ENCODE data around the gene LRMDA.

Gene LRMDA

DNA sequence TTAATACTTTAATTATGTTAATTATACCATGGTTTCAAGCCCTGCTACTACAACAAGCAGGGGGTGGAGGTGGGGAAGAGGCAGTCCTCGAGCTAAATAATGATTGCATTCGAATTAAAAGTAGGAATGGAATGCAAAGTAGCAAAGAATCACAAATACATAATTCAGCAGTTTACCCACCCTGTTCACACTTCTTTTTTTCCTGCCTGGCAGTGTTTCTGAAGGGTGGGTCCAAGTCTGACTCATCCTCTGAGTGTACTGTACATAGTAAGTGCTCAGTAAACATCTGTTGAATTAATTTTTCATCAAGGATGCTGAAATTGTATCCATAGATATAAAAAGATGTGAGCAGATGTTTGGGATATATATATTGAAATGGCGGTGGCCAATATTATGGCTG, 778.8 kb downstream of the LRMDA start:
- Mint-ChIP-seq H3K9me3 (no peaks in the 10 kb centered on the region), H3K4me3 (no peak overlapping the region), H3K4me1 (peaks cover 36% of the 10 kb centered on the region), H3K36me3 (ENCODE audit: low read depth) (no peaks in the 10 kb centered on the region), H3K27me3 (ENCODE audit: low read depth) (peaks cover 11% of the 10 kb centered on the region), H3K27ac (no peak overlapping the region)
- TF ChIP-seq CTCF (IDR thresholded peaks at IDR 0.05; ENCODE audit: unreplicated experiment in 3 of 3), result no peak

GRCh38 chr10:76211691-76212090, 780.3 kb downstream of the LRMDA start:
- H3K9me3 Mint-ChIP-seq, result no peaks in the 10 kb centered on the region
- peaks cover 43% of the 10 kb centered on the region for H3K4me1 Mint-ChIP-seq
- no peaks in the 10 kb centered on the region for H3K36me3 Mint-ChIP-seq (ENCODE audit: low read depth)
- H3K27ac Mint-ChIP-seq, result peak overlapping the region in 2 of 3 experiments; percentile 22 to 41
- peaks cover 7% of the 10 kb centered on the region for H3K27me3 Mint-ChIP-seq (ENCODE audit: low read depth)
- TF ChIP-seq CTCF (IDR thresholded peaks at IDR 0.05; ENCODE audit: unreplicated experiment in 3 of 3), result no peak
- no peak overlapping the region for H3K4me3 Mint-ChIP-seq

GRCh38 chr10:76213876-76214275, 782.5 kb downstream of the LRMDA start:
- peaks cover 3% of the 10 kb centered on the region for H3K27me3 Mint-ChIP-seq (ENCODE audit: low read depth)
- TF ChIP-seq CTCF (IDR thresholded peaks at IDR 0.05; ENCODE audit: unreplicated experiment in 3 of 3), result no peak
- H3K4me1 Mint-ChIP-seq, result peaks cover 43% of the 10 kb centered on the region
- H3K9me3 Mint-ChIP-seq, result peaks cover 4% of the 10 kb centered on the region
- H3K4me3 Mint-ChIP-seq, result no peak overlapping the region
- H3K36me3 Mint-ChIP-seq (ENCODE audit: low read depth), result no peaks in the 10 kb centered on the region
- H3K27ac Mint-ChIP-seq, result peak overlapping the region in 1 of 3 experiments; percentile 23

DNA sequence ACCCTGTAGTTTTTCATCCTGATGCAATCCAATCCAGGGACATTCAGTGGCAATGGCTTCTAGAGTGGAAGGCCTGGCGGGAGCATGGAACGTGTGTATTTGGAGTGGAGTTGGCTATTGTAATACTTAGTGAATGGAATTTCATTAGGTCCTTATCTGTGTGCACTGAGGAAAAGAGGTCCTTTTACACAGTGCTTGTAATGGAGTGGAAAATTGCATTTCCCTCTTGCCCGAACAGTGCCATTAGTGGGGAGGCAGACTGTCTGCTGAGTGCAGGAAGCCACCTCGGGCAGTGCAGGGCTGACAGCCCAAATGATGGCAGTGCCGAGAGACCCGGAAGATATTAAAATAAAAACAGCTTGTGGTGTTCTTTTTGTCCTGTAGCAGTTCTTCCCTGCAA, 786.6 kb downstream of the LRMDA start:
- Mint-ChIP-seq H3K27ac (peak overlapping the region in 1 of 3 experiments; percentile 4), H3K9me3 (peaks cover 13% of the 10 kb centered on the region), H3K36me3 (ENCODE audit: low read depth) (no peaks in the 10 kb centered on the region), H3K27me3 (ENCODE audit: low read depth) (no peaks in the 10 kb centered on the region), H3K4me1 (peaks cover 18% of the 10 kb centered on the region), H3K4me3 (no peak overlapping the region)
- no peak for TF ChIP-seq CTCF (IDR thresholded peaks at IDR 0.05; ENCODE audit: unreplicated experiment in 3 of 3)

DNA sequence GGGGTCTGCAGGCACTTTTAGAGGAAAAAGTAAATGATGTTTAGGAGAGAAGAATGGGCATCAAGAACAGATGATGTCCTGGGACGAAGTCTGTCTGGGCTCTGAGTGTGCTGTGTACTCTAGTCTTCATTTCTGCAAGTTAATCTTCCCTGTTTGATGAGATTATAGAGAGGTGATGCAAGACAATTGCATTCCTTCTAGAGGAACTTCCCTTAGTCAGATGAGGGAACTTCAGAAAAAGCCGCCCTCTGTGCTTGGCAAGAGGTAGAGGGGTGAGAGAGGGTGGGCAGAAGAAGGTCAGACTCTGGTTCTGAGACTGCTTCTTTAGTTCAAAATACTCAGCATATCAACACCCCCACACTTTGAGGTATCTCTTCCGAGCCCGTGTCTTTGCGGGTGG, 797.9 kb downstream of the LRMDA start:
- TF ChIP-seq CTCF (IDR thresholded peaks at IDR 0.05; ENCODE audit: unreplicated experiment in 3 of 3), result no peak
- Mint-ChIP-seq H3K27ac (peak overlapping the region in 1 of 3 experiments; percentile 26), H3K36me3 (ENCODE audit: low read depth) (peaks cover 3% of the 10 kb centered on the region), H3K4me3 (no peak overlapping the region), H3K27me3 (ENCODE audit: low read depth) (no peaks in the 10 kb centered on the region), H3K9me3 (peaks cover 10% of the 10 kb centered on the region), H3K4me1 (peaks cover 29% of the 10 kb centered on the region)

DNA sequence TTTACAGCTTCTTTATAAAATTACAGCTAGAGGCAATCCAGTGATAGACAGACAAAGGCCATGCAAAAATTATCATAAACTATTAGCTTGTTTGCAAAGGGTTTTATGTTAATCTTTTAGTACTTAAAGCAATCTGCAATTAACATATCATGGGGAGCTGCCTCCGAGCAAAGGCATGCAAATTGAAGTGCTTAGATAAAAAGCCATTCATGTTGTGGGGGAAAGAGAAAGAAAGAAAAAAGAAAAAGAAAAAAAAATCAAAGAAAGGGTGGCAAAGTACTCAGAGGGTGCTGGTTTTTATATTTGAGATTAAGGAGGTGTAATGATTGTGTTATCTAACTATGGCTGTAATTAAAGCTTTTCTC, 799.5 kb downstream of the LRMDA start:
- Mint-ChIP-seq H3K27me3 (ENCODE audit: low read depth) (no peaks in the 10 kb centered on the region), H3K4me1 (peaks cover 29% of the 10 kb centered on the region), H3K27ac (peak overlapping the region; percentile 68 to 81 (median 75)), H3K4me3 (no peak overlapping the region), H3K9me3 (peaks cover 22% of the 10 kb centered on the region), H3K36me3 (ENCODE audit: low read depth) (peaks cover 2% of the 10 kb centered on the region)
- TF ChIP-seq CTCF (IDR thresholded peaks at IDR 0.05; ENCODE audit: unreplicated experiment in 3 of 3), result no peak
